Measurements from ENCODE around the gene KYNU. TPM values are rescaled to one million over a fixed set of nuclear protein-coding genes. Genes with fewer than 3 reads are reported as not detected.

KYNU gene
- total and polyA plus RNA-seq, 2 of the 13 experiments (the other 11 are each of a cell fraction or from before 2014, with no cell fraction given), result 21.9 to 68.6 TPM

- TF ChIP-seq TCF12 (IDR thresholded peaks at IDR 0.05) (no peak), TCF12 (CRISPR knock-in tag; IDR thresholded peaks at IDR 0.05) (peak; percentile 64; the same call in 1 of the 2 replicates), ZNF652 (CRISPR knock-in tag; IDR thresholded peaks at IDR 0.05; ENCODE audit: borderline replicate concordance, low read depth) (peak; percentile 70), BCL6 (CRISPR knock-in tag; IDR thresholded peaks at IDR 0.05) (peak; percentile 59; the same call in 1 of the 2 replicates), MED1 (CRISPR knock-in tag; IDR thresholded peaks at IDR 0.05) (peak; percentile 72), FOSL2 (CRISPR knock-in tag; IDR thresholded peaks at IDR 0.05) (peak; percentile 54), SOX13 (IDR thresholded peaks at IDR 0.05) (no peak), SOX13 (CRISPR knock-in tag; conservative IDR thresholded peaks at IDR 0.05 in 1 of 2, IDR thresholded peaks at IDR 0.05 in 1 of 2) (peak in 1 of 2 experiments; percentile 78; a peak in 2 of 4 replicates), MXI1 (IDR thresholded peaks at IDR 0.05; ENCODE audit: borderline replicate concordance, low read depth, low read length) (peak; percentile 80; the same call in 1 of the 3 replicates), MAX (IDR thresholded peaks at IDR 0.05) (peak; percentile 89), TEAD3 (CRISPR knock-in tag; optimal IDR thresholded peaks at IDR 0.05; ENCODE audit: borderline replicate concordance) (peak; percentile 65), ZSCAN12 (CRISPR knock-in tag; IDR thresholded peaks at IDR 0.05) (0 out of 2 replicates have a peak, but pooled peaks have one; percentile 22), KDM3A (CRISPR knock-in tag; IDR thresholded peaks at IDR 0.05; ENCODE audit: low read depth) (no peak), ZMYM2 (CRISPR knock-in tag; IDR thresholded peaks at IDR 0.05) (0 out of 2 replicates have a peak, but pooled peaks have one; percentile 47), PITX1 (CRISPR knock-in tag; IDR thresholded peaks at IDR 0.05) (peak; percentile 60; the same call in 1 of the 2 replicates), ZBTB38 (CRISPR knock-in tag; IDR thresholded peaks at IDR 0.05) (no peak), ZFP36L1 (CRISPR knock-in tag; IDR thresholded peaks at IDR 0.05) (peak; percentile 79; the same call in 1 of the 2 replicates), ZNF350 (CRISPR knock-in tag; IDR thresholded peaks at IDR 0.05; ENCODE audit: borderline replicate concordance, low read depth) (no peak), ELF3 (CRISPR knock-in tag; IDR thresholded peaks at IDR 0.05) (peak; percentile 85), MLXIP (CRISPR knock-in tag; IDR thresholded peaks at IDR 0.05; ENCODE audit: borderline replicate concordance) (peak; percentile 58; the same call in 1 of the 2 replicates), MEIS2 (CRISPR knock-in tag; IDR thresholded peaks at IDR 0.05) (0 out of 2 replicates have a peak, but pooled peaks have one; percentile 36), POLR2AphosphoS5 (IDR thresholded peaks at IDR 0.05; ENCODE audit: low read depth, low read length) (no peak), ZNF775 (CRISPR knock-in tag; IDR thresholded peaks at IDR 0.05; ENCODE audit: borderline replicate concordance) (0 out of 2 replicates have a peak, but pooled peaks have one; percentile 50), RARA (CRISPR knock-in tag; IDR thresholded peaks at IDR 0.05) (no peak), IRF2 (CRISPR knock-in tag; IDR thresholded peaks at IDR 0.05) (peak; percentile 33; the same call in 1 of the 2 replicates), RBFOX2 (IDR thresholded peaks at IDR 0.05; ENCODE audit: low read depth, low read length) (peak; percentile 64), MEIS1 (CRISPR knock-in tag; IDR thresholded peaks at IDR 0.05; ENCODE audit: borderline replicate concordance) (0 out of 2 replicates have a peak, but pooled peaks have one; percentile 52)
Measured at GRCh38 chr2:142877216-142877838, at the start of gene KYNU (continued).

Measured in HepG2 (cell line).